ENCODE results near the gene S100A1. TPM values are rescaled to one million over a fixed set of nuclear protein-coding genes. Genes with fewer than 3 reads are reported as not detected.

Gene S100A1
- total and polyA plus RNA-seq, 10 of the 15 experiments (the other 5 are each of a cell fraction or from before 2014, with no cell fraction given) = 0.13 to 0.29 TPM; not detected in 8

GRCh38 chr1:153677718-153678518 is 49.7 kb downstream of the S100A1 start:
- FAIRE-seq = peak; percentile 89
- no peak for DNase-seq (ENCODE audit: low read depth, low spot score)
- intact Hi-C loops (cut with micrococcal nuclease; ENCODE audit: unreplicated experiment) = loop anchor here (1.0 to 2.0 kb wide), 3 partner anchors 71 to 309 kb away; partner anchors contain the start of gene RAB13
- peak; percentile 75 for ATAC-seq
- in situ Hi-C loops (cut with MboI) = loop anchor here (5.0 kb wide), 2 partner anchors 69 to 309 kb away; partner anchors contain the start of gene RAB13
- H2AFZ ChIP-seq (ENCODE audit: control insufficient read depth, low read depth, low read length) = peak overlapping the region; percentile 65
- H3K9ac ChIP-seq (ENCODE audit: control insufficient read depth, insufficient read depth, low read length) = no peak overlapping the region
- no peaks in the 10 kb centered on the region; the same call in 1 of the 2 replicates for H4K20me1 ChIP-seq (ENCODE audit: control insufficient read depth, insufficient read depth)
- ChIA-PET POLR2A (interaction anchor here (1.4 kb wide), 1 partner anchor 66 kb away, joined by 6 read pairs; no protein-coding TSS in a partner anchor), RAD21 (ENCODE audit: unreplicated experiment) (interaction anchor here (1.1 to 3.2 kb wide), 9 partner anchors 54 to 309 kb away, joined by 3 to 13 read pairs (median 4); partner anchors contain the start of genes RAB13 and SLC27A3), CTCF (interaction anchor here (0.6 to 6.9 kb wide), 18 partner anchors 15 to 311 kb away, joined by 3 to 84 read pairs (median 4); partner anchors contain the start of genes INTS3, JTB and RAB13), SMC1A (ENCODE audit: uncharacterized antibody, unreplicated experiment) (interaction anchor here (0.7 to 6.3 kb wide), 11 partner anchors 64 to 309 kb away, joined by 3 to 55 read pairs (median 4); no protein-coding TSS in a partner anchor)
- no peaks in the 10 kb centered on the region for H3K36me3 ChIP-seq (ENCODE audit: control insufficient read depth in 2 of 2, insufficient read depth in 2 of 2, low read length in 1 of 2)
- peak overlapping the region; percentile 47; the same call in 1 of the 2 replicates for H3K4me3 ChIP-seq
- peak overlapping the region; percentile 90 for H3K4me2 ChIP-seq (ENCODE audit: control insufficient read depth, insufficient read depth)
- no peaks in the 10 kb centered on the region; the same call in 2 of the 3 replicates for H3K9me3 ChIP-seq (replicated peaks; ENCODE audit: control insufficient read depth, insufficient read depth, low read length)
- H3K27ac ChIP-seq (ENCODE audit: control insufficient read depth, insufficient read depth) = no peak overlapping the region
- H3K79me2 ChIP-seq (ENCODE audit: control insufficient read depth, insufficient read depth, low read length) = no peaks in the 10 kb centered on the region
- under 1% methylated on average over 29 of the region's 29 CpGs for WGBS (ENCODE audit: insufficient coverage, insufficient replicate concordance, low lambda C conversion rate, missing lambda C conversion rate)
- no TSS peak for BruUV-seq (replicated peaks)
- peaks cover 16% of the 10 kb centered on the region for H3K4me1 ChIP-seq (ENCODE audit: control insufficient read depth, insufficient read depth, low read length)
- peaks cover 14 to 23% of the 10 kb centered on the region in 2 experiments for H3K27me3 ChIP-seq (replicated peaks in 1 of 2; ENCODE audit: control insufficient read depth in 2 of 2, insufficient read depth in 2 of 2, low read length in 1 of 2)
- TF ChIP-seq POLR2AphosphoS2 (IDR thresholded peaks at IDR 0.05; ENCODE audit: low read depth, low read length) = no peak
- TF ChIP-seq ZBTB40 (IDR thresholded peaks at IDR 0.05; ENCODE audit: borderline replicate concordance) = no peak
- no peak for TF ChIP-seq ZNF274 (IDR thresholded peaks at IDR 0.05; ENCODE audit: insufficient read depth, insufficient read length)
- TF ChIP-seq SMC3 (IDR thresholded peaks at IDR 0.05; ENCODE audit: borderline replicate concordance, low read length) = peak; percentile 85
- no peak for TF ChIP-seq CHD2 (IDR thresholded peaks at IDR 0.05; ENCODE audit: borderline replicate concordance, low read depth, low read length)
- TF ChIP-seq GATAD2B (conservative IDR thresholded peaks at IDR 0.05; ENCODE audit: low read depth) = 0 out of 2 replicates have a peak, but pooled peaks have one; percentile 25
- no peak for TF ChIP-seq SPI1 (IDR thresholded peaks at IDR 0.05; ENCODE audit: borderline replicate concordance, insufficient read depth, low read depth, low read length)
- no peak for TF ChIP-seq RELA (IDR thresholded peaks at IDR 0.05; ENCODE audit: borderline replicate concordance, partially characterized antibody)
- 0 out of 2 replicates have a peak, but pooled peaks have one; percentile 46 for TF ChIP-seq EZH2 (IDR thresholded peaks at IDR 0.05; ENCODE audit: borderline replicate concordance, control insufficient read depth, low read depth, low read length)
- TF ChIP-seq SMARCA5 (IDR thresholded peaks at IDR 0.05) = peak; percentile 21; the same call in 1 of the 2 replicates
- TF ChIP-seq YY1 (IDR thresholded peaks at IDR 0.05; ENCODE audit: low read depth, low read length) = peak; percentile 71; the same call in 1 of the 2 replicates
- TF ChIP-seq ESRRA (IDR thresholded peaks at IDR 0.05; ENCODE audit: low read length) = peak; percentile 72; the same call in 1 of the 2 replicates
- peak; percentile 44; the same call in 1 of the 2 replicates for TF ChIP-seq HDGF (IDR thresholded peaks at IDR 0.05)
- peak; percentile 21 for TF ChIP-seq MEF2B (IDR thresholded peaks at IDR 0.05; ENCODE audit: partially characterized antibody, poor library complexity, severe bottlenecking)
- peak; percentile 94 to 95 (median 95) for TF ChIP-seq CTCF (IDR thresholded peaks at IDR 0.05 in 2 of 3, conservative IDR thresholded peaks at IDR 0.05 in 1 of 3; ENCODE audit: control insufficient read depth in 2 of 3, extremely low read depth in 1 of 3, insufficient read depth in 1 of 3, low read depth in 3 of 3, low read length in 3 of 3)
- 0 out of 2 replicates have a peak, but pooled peaks have one; percentile 37 for TF ChIP-seq TCF12 (IDR thresholded peaks at IDR 0.05; ENCODE audit: low read depth, low read length)
